Measurements from ENCODE around the gene ZNF70.
"Not testable (repeated sequence)": the region's sequence is repeated elsewhere in the genome, so short reads cannot be mapped to it uniquely, and the experiment has no call there.

Gene ZNF70

DNA sequence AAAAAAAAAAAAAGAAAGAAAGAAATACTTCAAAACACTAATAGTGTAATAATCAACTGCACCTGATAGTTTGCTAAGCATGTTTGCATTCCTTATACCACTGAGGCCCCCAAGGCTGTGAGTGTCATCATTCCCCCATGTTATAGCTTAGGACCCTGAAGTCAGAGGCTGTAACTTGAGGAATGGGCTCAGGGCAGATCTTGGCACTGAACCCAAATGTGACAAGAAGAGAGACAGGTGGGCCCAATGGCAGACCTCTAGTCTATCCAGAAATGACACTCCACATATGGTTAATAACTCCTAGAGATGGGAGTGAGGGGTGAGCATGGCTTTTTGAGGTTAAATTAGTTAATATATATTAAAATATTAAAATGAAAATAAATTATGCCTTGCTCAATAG, 13.2 kb downstream of the ZNF70 start:
- no peak for TF ChIP-seq CTCF (IDR thresholded peaks at IDR 0.05; ENCODE audit: low read depth, low read length)
- no peak overlapping the region for H3K4me3 ChIP-seq (ENCODE audit: low read depth, low read length)

GRCh38 chr22:23728108-23728507, 22.8 kb downstream of the ZNF70 start:
- H3K4me3 ChIP-seq (ENCODE audit: low read depth, low read length) = not testable (repeated sequence)

DNA sequence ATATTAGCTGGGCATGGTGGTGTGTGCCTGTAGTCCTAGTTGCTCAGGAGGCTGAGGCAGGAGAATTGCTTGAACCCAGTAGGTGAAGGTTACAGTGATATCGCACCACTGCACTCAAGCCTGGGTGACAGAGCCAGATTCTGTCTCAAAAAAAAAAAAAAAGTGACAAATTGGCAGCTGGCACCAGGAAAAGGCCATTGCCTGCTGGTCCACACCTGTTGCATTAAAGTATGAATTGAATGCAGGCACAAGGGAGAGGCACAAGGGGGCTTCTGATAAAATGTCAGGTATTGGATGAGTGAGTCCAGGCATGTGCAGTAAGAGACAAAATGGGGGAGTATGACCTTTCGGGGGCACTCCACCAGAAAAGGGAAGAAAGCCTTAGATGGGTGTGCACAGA, 28.2 kb downstream of the ZNF70 start:
- no peak overlapping the region for H3K4me3 ChIP-seq (ENCODE audit: low read depth, low read length)
- TF ChIP-seq CTCF (IDR thresholded peaks at IDR 0.05; ENCODE audit: low read depth, low read length) = no peak

GRCh38 chr22:23722160-23722559, 28.8 kb downstream of the ZNF70 start:
- TF ChIP-seq CTCF (IDR thresholded peaks at IDR 0.05; ENCODE audit: low read depth, low read length) = no peak

DNA sequence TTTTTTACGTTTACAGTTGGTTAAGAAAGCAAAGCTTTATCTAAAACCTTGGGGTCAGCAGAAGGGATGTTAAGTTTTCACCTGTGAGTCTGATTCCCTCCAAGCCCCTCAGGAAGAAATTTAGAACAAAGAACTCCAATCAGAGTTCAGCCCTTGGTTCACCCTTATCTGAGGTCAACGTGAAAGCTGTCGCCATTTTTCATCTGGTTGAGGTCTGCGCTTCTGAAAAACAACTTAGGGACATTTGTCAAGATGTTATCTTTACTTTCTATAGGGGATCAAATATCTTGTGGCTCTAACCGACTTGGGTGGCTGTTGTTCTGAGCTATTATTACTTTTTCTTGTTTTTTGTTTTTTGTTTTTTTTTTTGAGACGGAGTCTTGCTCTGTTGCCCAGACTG, 30.1 kb downstream of the ZNF70 start:
- H3K4me3 ChIP-seq (ENCODE audit: low read depth, low read length) = no peak overlapping the region
- TF ChIP-seq CTCF (IDR thresholded peaks at IDR 0.05; ENCODE audit: low read depth, low read length) = no peak

More at GRCh38 chr22:23722160-23722559, 28.8 kb downstream of the ZNF70 start:
- no peak overlapping the region for H3K4me3 ChIP-seq (ENCODE audit: low read depth, low read length)

- no peak overlapping the region for H3K4me3 ChIP-seq (ENCODE audit: low read depth, low read length)
- no peak for TF ChIP-seq CTCF (IDR thresholded peaks at IDR 0.05; ENCODE audit: low read depth, low read length)
Observed at GRCh38 chr22:23718371-23719165, 32.3 kb downstream of the ZNF70 start.

- TF ChIP-seq CTCF (IDR thresholded peaks at IDR 0.05; ENCODE audit: low read depth, low read length) = no peak
- peak overlapping the region; percentile 82 for H3K4me3 ChIP-seq (ENCODE audit: low read depth, low read length)
Observed at GRCh38 chr22:23716811-23717801, 33.8 kb downstream of the ZNF70 start.
